Astrocyte (in vitro differentiated cells and primary cell): ENCODE measurements around the gene FSTL4. TPM values are rescaled to one million over a fixed set of nuclear protein-coding genes. Genes with fewer than 3 reads are reported as not detected.

Source experiments
- DNase-seq: peaks from one replicate; pipeline ENCODE4 v3.0.0-alpha.2; 2010; ENCODE audit warnings: low read depth
- FAIRE-seq: peaks from 2 replicates; lab custom pipeline; 2011; peaks lifted over from hg19 to GRCh38; lab: Jason Lieb, UNC
- H2AFZ ChIP-seq: 2 replicates; pipeline ENCODE4 v1.6.0; 2012; ENCODE audit warnings: low read depth, low read length, inconsistent platforms
- H3K27ac ChIP-seq: 2 replicates; pipeline ENCODE4 v1.5.1; 2011; ENCODE audit warnings: low read depth, low read length, inconsistent platforms
- H3K27me3 ChIP-seq: 2 replicates; pipeline ENCODE4 v1.6.0; 2011; ENCODE audit warnings: low read length, inconsistent platforms; ENCODE audit not compliant: insufficient read depth
- H3K36me3 ChIP-seq: 2 replicates; pipeline ENCODE4 v1.5.1; 2011; ENCODE audit warnings: low read length, inconsistent platforms; ENCODE audit not compliant: insufficient read depth
- H3K4me1 ChIP-seq: 2 replicates; pipeline ENCODE4 v1.5.1; 2011; ENCODE audit warnings: low read length, inconsistent platforms; ENCODE audit not compliant: insufficient read depth
- H3K4me2 ChIP-seq: 2 replicates; pipeline ENCODE4 v1.6.0; 2012; ENCODE audit warnings: low read length, inconsistent platforms
- H3K4me3 ChIP-seq: 2 replicates; pipeline ENCODE4 v1.5.1; 2011; ENCODE audit warnings: low read depth, mild to moderate bottlenecking, low read length, inconsistent platforms; ENCODE audit not compliant: insufficient read depth
- H3K79me2 ChIP-seq: 2 replicates; pipeline ENCODE4 v1.6.0; 2012; ENCODE audit warnings: mild to moderate bottlenecking, low read length, inconsistent platforms; ENCODE audit not compliant: insufficient read depth
- H3K9ac ChIP-seq: 2 replicates; pipeline ENCODE4 v1.6.0; 2012; ENCODE audit warnings: mild to moderate bottlenecking, low read length, inconsistent platforms
- H3K9me3 ChIP-seq: 2 replicates; pipeline ENCODE4 v1.5.1; 2012; ENCODE audit warnings: low read depth, mild to moderate bottlenecking, low read length, inconsistent platforms; ENCODE audit not compliant: insufficient read depth
- H4K20me1 ChIP-seq: 2 replicates; pipeline ENCODE4 v1.6.0; 2012; ENCODE audit warnings: low read length, inconsistent platforms; ENCODE audit not compliant: insufficient read depth
- H3K27ac Mint-ChIP-seq: one replicate; pipeline ENCODE4 v1.8.0; 2021; ENCODE audit warnings: mild to moderate bottlenecking, mixed read lengths; ENCODE audit not compliant: unreplicated experiment
- H3K27me3 Mint-ChIP-seq: one replicate; pipeline ENCODE4 v1.8.0; 2021; ENCODE audit warnings: low read depth, mixed read lengths; ENCODE audit not compliant: unreplicated experiment
- H3K36me3 Mint-ChIP-seq: one replicate; pipeline ENCODE4 v1.8.0; 2021; ENCODE audit warnings: low read depth, mixed read lengths; ENCODE audit not compliant: unreplicated experiment
- H3K4me1 Mint-ChIP-seq: one replicate; pipeline ENCODE4 v1.8.0; 2021; ENCODE audit warnings: low read depth, mixed read lengths; ENCODE audit not compliant: unreplicated experiment
- H3K4me3 Mint-ChIP-seq: one replicate; pipeline ENCODE4 v1.8.0; 2021; ENCODE audit warnings: mild to moderate bottlenecking, moderate library complexity, mixed read lengths; ENCODE audit not compliant: unreplicated experiment
- H3K9me3 Mint-ChIP-seq: one replicate; pipeline ENCODE4 v1.8.0; 2021; ENCODE audit warnings: mild to moderate bottlenecking, mixed read lengths; ENCODE audit not compliant: unreplicated experiment
- CTCF ChIP-seq: IDR thresholded peaks from 2 replicates; pipeline ENCODE4 v1.5.1; 2011; ENCODE audit warnings: low read depth, mild to moderate bottlenecking, inconsistent platforms, low read length, moderate library complexity; ENCODE audit not compliant: insufficient read depth
- EZH2 ChIP-seq: IDR thresholded peaks from 2 replicates; pipeline ENCODE4 v1.6.1; 2012; ENCODE audit warnings: mild to moderate bottlenecking, low read length, inconsistent platforms; ENCODE audit not compliant: insufficient read depth
- total RNA-seq: library from RNA; stranded (reverse); gene quantifications from 2 replicates; pipeline ENCODE4 v1.2.1, GENCODE V29; 2021

The FSTL4 gene
- total RNA-seq, 1 donor from 2014 or later = not detected

- Histone ChIP-seq H3K27ac (no peak overlapping the region), H3K9ac (no peak overlapping the region), H3K9me3 (no peaks in the 10 kb centered on the region), H3K4me3 (no peak overlapping the region), H3K36me3 (no peaks in the 10 kb centered on the region), H3K79me2 (no peaks in the 10 kb centered on the region), H4K20me1 (no peaks in the 10 kb centered on the region), H2AFZ (no peak overlapping the region), H3K27me3 (peaks cover 10% of the 10 kb centered on the region), H3K4me1 (no peaks in the 10 kb centered on the region), H3K4me2 (no peak overlapping the region)
- Mint-ChIP-seq H3K4me3 (no peak overlapping the region), H3K27me3 (peaks cover 51% of the 10 kb centered on the region), H3K9me3 (peaks cover 4% of the 10 kb centered on the region), H3K27ac (no peak overlapping the region), H3K36me3 (no peaks in the 10 kb centered on the region), H3K4me1 (no peaks in the 10 kb centered on the region)
- DNase-seq (no peak), FAIRE-seq (no peak)
- TF ChIP-seq CTCF (no peak), EZH2 (no peak)
Measured at GRCh38 chr5:133382661-133383579, 229.4 kb downstream of the FSTL4 start.

- Histone ChIP-seq H3K27me3 (peaks cover 10% of the 10 kb centered on the region), H3K9me3 (no peaks in the 10 kb centered on the region), H3K4me3 (no peak overlapping the region), H3K4me1 (no peaks in the 10 kb centered on the region), H3K4me2 (no peak overlapping the region), H3K36me3 (no peaks in the 10 kb centered on the region), H4K20me1 (no peaks in the 10 kb centered on the region), H3K27ac (no peak overlapping the region), H3K9ac (no peak overlapping the region), H3K79me2 (no peaks in the 10 kb centered on the region), H2AFZ (no peak overlapping the region)
- Mint-ChIP-seq H3K36me3 (no peaks in the 10 kb centered on the region), H3K4me1 (no peaks in the 10 kb centered on the region), H3K27me3 (peaks cover 41% of the 10 kb centered on the region), H3K4me3 (no peak overlapping the region), H3K9me3 (peaks cover 14% of the 10 kb centered on the region), H3K27ac (no peak overlapping the region)
- FAIRE-seq (no peak), DNase-seq (no peak)
- TF ChIP-seq EZH2 (no peak), CTCF (no peak)
Measured at GRCh38 chr5:133381571-133382365, 230.6 kb downstream of the FSTL4 start.
